Measurements from ENCODE around the gene ALG14. TPM values are rescaled to one million over a fixed set of nuclear protein-coding genes. Genes with fewer than 3 reads are reported as not detected.
"Not testable (repeated sequence)": the region's sequence is repeated elsewhere in the genome, so short reads cannot be mapped to it uniquely, and the experiment has no call there.

ALG14 gene
- total RNA-seq, 1 donor from 2014 or later: 2.6 TPM

DNA sequence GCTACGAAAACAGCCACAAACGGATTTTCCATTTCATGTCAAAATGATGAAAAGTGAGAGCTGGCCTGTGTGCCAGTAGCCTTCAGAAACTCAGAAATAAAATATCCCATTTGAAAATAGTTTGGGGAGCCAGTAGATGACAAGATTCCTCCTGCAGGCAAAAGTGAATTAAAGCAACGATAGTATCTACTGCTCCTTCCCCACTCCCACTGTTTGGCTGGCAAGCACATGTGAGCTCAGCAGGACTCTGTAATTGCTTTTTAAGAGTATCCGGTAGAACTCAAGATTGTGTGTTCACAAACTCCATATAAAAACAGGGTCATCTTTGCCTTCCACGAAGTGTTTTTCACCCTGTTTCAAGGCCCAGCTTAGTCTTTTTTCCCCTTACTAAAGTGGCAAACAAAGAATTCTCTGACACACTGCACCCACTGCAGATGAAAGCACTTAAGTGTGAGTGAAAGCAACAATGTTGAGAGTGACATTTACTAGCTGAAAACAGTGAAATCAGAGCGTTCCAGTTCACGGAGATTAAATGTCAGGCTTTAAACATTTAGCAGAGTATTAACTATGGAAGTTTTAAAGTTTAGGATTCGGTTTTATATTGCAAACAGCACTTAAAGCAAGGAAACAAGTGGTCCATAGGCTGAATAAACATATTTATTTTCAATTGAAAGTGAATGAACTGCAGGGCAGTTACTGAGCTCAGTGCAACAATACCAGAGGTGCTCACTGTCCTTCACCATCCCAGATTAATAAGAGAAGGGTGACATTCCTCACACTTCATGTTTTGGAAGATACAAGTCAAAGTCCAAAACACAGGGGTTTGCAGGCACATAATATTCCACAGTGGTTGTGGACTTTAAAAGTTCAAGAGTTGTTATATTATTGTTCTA lies 70.0 kb downstream of the ALG14 start:
- H3K27me3 ChIP-seq (ENCODE audit: low read depth): no peaks in the 10 kb centered on the region
- DNase-seq: no peak
- no peak overlapping the region for H3K4me3 ChIP-seq
- H3K27ac ChIP-seq (replicated peaks): peak overlapping the region; percentile 49
- H3K4me1 ChIP-seq: peaks cover 30% of the 10 kb centered on the region
- H3K36me3 ChIP-seq: no peaks in the 10 kb centered on the region
- TF ChIP-seq, protein P1, sequence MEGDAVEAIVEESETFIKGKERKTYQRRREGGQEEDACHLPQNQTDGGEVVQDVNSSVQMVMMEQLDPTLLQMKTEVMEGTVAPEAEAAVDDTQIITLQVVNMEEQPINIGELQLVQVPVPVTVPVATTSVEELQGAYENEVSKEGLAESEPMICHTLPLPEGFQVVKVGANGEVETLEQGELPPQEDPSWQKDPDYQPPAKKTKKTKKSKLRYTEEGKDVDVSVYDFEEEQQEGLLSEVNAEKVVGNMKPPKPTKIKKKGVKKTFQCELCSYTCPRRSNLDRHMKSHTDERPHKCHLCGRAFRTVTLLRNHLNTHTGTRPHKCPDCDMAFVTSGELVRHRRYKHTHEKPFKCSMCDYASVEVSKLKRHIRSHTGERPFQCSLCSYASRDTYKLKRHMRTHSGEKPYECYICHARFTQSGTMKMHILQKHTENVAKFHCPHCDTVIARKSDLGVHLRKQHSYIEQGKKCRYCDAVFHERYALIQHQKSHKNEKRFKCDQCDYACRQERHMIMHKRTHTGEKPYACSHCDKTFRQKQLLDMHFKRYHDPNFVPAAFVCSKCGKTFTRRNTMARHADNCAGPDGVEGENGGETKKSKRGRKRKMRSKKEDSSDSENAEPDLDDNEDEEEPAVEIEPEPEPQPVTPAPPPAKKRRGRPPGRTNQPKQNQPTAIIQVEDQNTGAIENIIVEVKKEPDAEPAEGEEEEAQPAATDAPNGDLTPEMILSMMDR (IDR thresholded peaks at IDR 0.05; ENCODE audit: borderline replicate concordance): no peak
- no peaks in the 10 kb centered on the region for H3K9me3 ChIP-seq (replicated peaks)
- intact Hi-C loops (cut with micrococcal nuclease): no loop called here

DNA sequence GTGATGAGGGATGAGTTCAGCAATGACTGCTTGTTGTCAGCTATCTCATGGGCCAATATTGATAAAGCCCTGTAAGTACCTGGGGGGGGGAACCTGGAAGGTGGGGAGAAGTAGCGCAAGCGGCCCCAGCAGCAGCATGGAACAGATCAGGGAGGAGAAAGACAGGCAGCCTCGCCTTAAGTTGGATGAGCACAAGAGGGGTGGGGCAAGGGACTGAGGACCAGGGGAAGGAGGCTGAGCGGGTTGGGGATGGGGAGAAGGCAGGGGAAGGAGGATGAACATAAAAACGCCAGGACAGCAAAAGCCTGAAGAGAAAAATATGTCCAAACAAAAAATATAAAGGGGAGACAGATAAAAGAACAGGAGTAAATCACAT lies 70.6 kb downstream of the ALG14 start:
- H3K9me3 ChIP-seq (replicated peaks): no peaks in the 10 kb centered on the region
- TF ChIP-seq, protein P1 (IDR thresholded peaks at IDR 0.05; ENCODE audit: borderline replicate concordance): no peak
- H3K36me3 ChIP-seq: no peaks in the 10 kb centered on the region
- no peaks in the 10 kb centered on the region for H3K27me3 ChIP-seq (ENCODE audit: low read depth)
- H3K27ac ChIP-seq (replicated peaks): peak overlapping the region; percentile 49
- H3K4me3 ChIP-seq: no peak overlapping the region
- peaks cover 30% of the 10 kb centered on the region for H3K4me1 ChIP-seq
- intact Hi-C loops (cut with micrococcal nuclease): no loop called here
- no peak for DNase-seq

- no peaks in the 10 kb centered on the region for H3K9me3 ChIP-seq (replicated peaks)
- H3K27me3 ChIP-seq (ENCODE audit: low read depth): no peaks in the 10 kb centered on the region
- H3K36me3 ChIP-seq: no peaks in the 10 kb centered on the region
- no peak overlapping the region for H3K4me3 ChIP-seq
- peak overlapping the region; percentile 59 for H3K27ac ChIP-seq (replicated peaks)
- no peak for DNase-seq
- H3K4me1 ChIP-seq: peaks cover 39% of the 10 kb centered on the region
- intact Hi-C loops (cut with micrococcal nuclease): no loop called here
- TF ChIP-seq, protein P1 (IDR thresholded peaks at IDR 0.05; ENCODE audit: borderline replicate concordance): no peak
Measured at GRCh38 chr1:94999456-95000131, 73.2 kb downstream of the ALG14 start.

GRCh38 chr1:94998748-94999147 lies 74.0 kb downstream of the ALG14 start:
- H3K36me3 ChIP-seq: no peaks in the 10 kb centered on the region
- TF ChIP-seq, protein P1 (IDR thresholded peaks at IDR 0.05; ENCODE audit: borderline replicate concordance): no peak
- no peak overlapping the region for H3K4me3 ChIP-seq
- no peak overlapping the region for H3K27ac ChIP-seq (replicated peaks)
- H3K27me3 ChIP-seq (ENCODE audit: low read depth): no peaks in the 10 kb centered on the region
- no peaks in the 10 kb centered on the region for H3K9me3 ChIP-seq (replicated peaks)
- DNase-seq: no peak
- peaks cover 48% of the 10 kb centered on the region for H3K4me1 ChIP-seq
- intact Hi-C loops (cut with micrococcal nuclease): no loop called here

- H3K4me3 ChIP-seq: no peak overlapping the region
- intact Hi-C loops (cut with micrococcal nuclease): no loop called here
- H3K36me3 ChIP-seq: no peaks in the 10 kb centered on the region
- peaks cover 49% of the 10 kb centered on the region for H3K4me1 ChIP-seq
- no peaks in the 10 kb centered on the region for H3K27me3 ChIP-seq (ENCODE audit: low read depth)
- no peak overlapping the region for H3K27ac ChIP-seq (replicated peaks)
- TF ChIP-seq, protein P1 (IDR thresholded peaks at IDR 0.05; ENCODE audit: borderline replicate concordance): no peak
- no peaks in the 10 kb centered on the region for H3K9me3 ChIP-seq (replicated peaks)
- no peak for DNase-seq
Measured at GRCh38 chr1:94998114-94998513, 74.6 kb downstream of the ALG14 start.

GRCh38 chr1:94995536-94995935 lies 77.2 kb downstream of the ALG14 start:
- H3K4me3 ChIP-seq; H3K27me3 ChIP-seq (ENCODE audit: low read depth); H3K9me3 ChIP-seq (replicated peaks); H3K36me3 ChIP-seq; DNase-seq; intact Hi-C loops (cut with micrococcal nuclease): not testable (repeated sequence)
- Histone ChIP-seq H3K4me1 (peaks cover 48% of the 10 kb centered on the region), H3K27ac (replicated peaks) (peak overlapping the region; percentile 59)
